ENCODE results near the gene PKM. TPM values are rescaled to one million over a fixed set of nuclear protein-coding genes. Genes with fewer than 3 reads are reported as not detected.

The PKM gene
- polyA plus RNA-seq, 1 donor (not counting 4 experiments of a cell fraction or from before 2014, with no cell fraction given) = 3,352 TPM

DNA sequence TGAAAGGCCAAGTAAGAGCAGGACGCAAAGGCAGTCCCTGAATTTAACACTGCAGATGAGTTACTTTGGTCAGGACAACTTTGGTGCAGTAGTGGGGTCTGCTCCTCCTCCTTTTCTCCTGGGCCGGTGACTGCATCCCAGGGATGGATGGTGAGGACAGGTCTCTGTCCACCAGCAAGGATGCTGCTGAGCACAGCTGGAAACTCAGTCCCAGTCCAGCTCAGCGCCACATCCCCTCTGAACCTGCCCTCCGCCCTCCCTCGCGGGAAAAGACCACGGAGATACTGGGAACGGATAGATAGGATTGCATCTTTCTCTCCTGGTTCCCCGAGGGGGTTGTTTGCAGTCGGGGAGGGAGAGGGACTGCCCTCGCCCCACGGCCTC, 47.2 kb downstream of the PKM start:
- dilution Hi-C loops (cut with MboI; ENCODE audit: extremely low pct_ligation_motif_present, low sequenced_read_pairs) = no loop called here
- DNase-seq (ENCODE audit: low read depth, low spot score) = no peak
- Histone ChIP-seq H3K4me3 (ENCODE audit: control insufficient read depth in 2 of 3, extremely low read depth in 1 of 3, insufficient read depth in 2 of 3, low read depth in 1 of 3, low read length in 3 of 3) (peak overlapping the region; percentile 20 to 62 (median 48)), H3K27ac (ENCODE audit: control insufficient read depth, insufficient read depth, low read length) (no peak overlapping the region), H3K9me1 (ENCODE audit: control insufficient read depth, extremely low read depth, insufficient read depth, low read length) (no peaks in the 10 kb centered on the region), H3K9me3 (ENCODE audit: control insufficient read depth, low read depth, low read length) (no peaks in the 10 kb centered on the region), H3K4me2 (ENCODE audit: control insufficient read depth, extremely low read depth, insufficient read depth, low read depth, low read length) (peak overlapping the region; percentile 75), H3K27me3 (ENCODE audit: control insufficient read depth, extremely low read depth, insufficient read depth, low read length) (no peaks in the 10 kb centered on the region), H2AFZ (ENCODE audit: control insufficient read depth, low read length) (peak overlapping the region; percentile 75), H3K4me1 (ENCODE audit: control insufficient read depth, extremely low read depth, insufficient read depth, low read length) (peaks cover 17% of the 10 kb centered on the region), H3K79me2 (ENCODE audit: control insufficient read depth, insufficient read depth, low read length) (no peaks in the 10 kb centered on the region), H3K9ac (ENCODE audit: control insufficient read depth, extremely low read depth, insufficient read depth, low read length) (peak overlapping the region; percentile 42), H3K36me3 (ENCODE audit: control insufficient read depth in 2 of 2, extremely low read depth in 1 of 2, insufficient read depth in 2 of 2, low read length in 2 of 2) (no peaks in the 10 kb centered on the region), H4K20me1 (ENCODE audit: control insufficient read depth, extremely low read depth, insufficient read depth, low read length) (no peaks in the 10 kb centered on the region)
- no peak for TF ChIP-seq CTCF (optimal IDR thresholded peaks at IDR 0.05 in 1 of 3, IDR thresholded peaks at IDR 0.05 in 1 of 3, conservative IDR thresholded peaks at IDR 0.05 in 1 of 3; ENCODE audit: extremely low read depth in 1 of 3, insufficient read depth in 2 of 3, low read length in 3 of 3)
- no peak for TF ChIP-seq EZH2 (IDR thresholded peaks at IDR 0.05; ENCODE audit: low read length)
- FAIRE-seq = no peak

- dilution Hi-C loops (cut with MboI; ENCODE audit: extremely low pct_ligation_motif_present, low sequenced_read_pairs) = no loop called here
Observed at GRCh38 chr15:72182673-72183072, 48.3 kb downstream of the PKM start.

More at GRCh38 chr15:72182673-72183072, 48.3 kb downstream of the PKM start:
- DNase-seq (ENCODE audit: low read depth, low spot score) (no peak), FAIRE-seq (no peak)
- H3K79me2 ChIP-seq (ENCODE audit: control insufficient read depth, insufficient read depth, low read length) = no peaks in the 10 kb centered on the region
- H3K4me2 ChIP-seq (ENCODE audit: control insufficient read depth, extremely low read depth, insufficient read depth, low read depth, low read length) = no peak overlapping the region
- TF ChIP-seq EZH2 (IDR thresholded peaks at IDR 0.05; ENCODE audit: low read length) (no peak), CTCF (optimal IDR thresholded peaks at IDR 0.05 in 1 of 3, IDR thresholded peaks at IDR 0.05 in 1 of 3, conservative IDR thresholded peaks at IDR 0.05 in 1 of 3; ENCODE audit: extremely low read depth in 1 of 3, insufficient read depth in 2 of 3, low read length in 3 of 3) (no peak)
- no peak overlapping the region for H3K27ac ChIP-seq (ENCODE audit: control insufficient read depth, insufficient read depth, low read length)
- H3K27me3 ChIP-seq (ENCODE audit: control insufficient read depth, extremely low read depth, insufficient read depth, low read length) = no peaks in the 10 kb centered on the region
- H3K9me1 ChIP-seq (ENCODE audit: control insufficient read depth, extremely low read depth, insufficient read depth, low read length) = no peaks in the 10 kb centered on the region
- no peaks in the 10 kb centered on the region for H4K20me1 ChIP-seq (ENCODE audit: control insufficient read depth, extremely low read depth, insufficient read depth, low read length)
- H3K4me3 ChIP-seq (ENCODE audit: control insufficient read depth in 2 of 3, extremely low read depth in 1 of 3, insufficient read depth in 2 of 3, low read depth in 1 of 3, low read length in 3 of 3) = no peak overlapping the region
- H2AFZ ChIP-seq (ENCODE audit: control insufficient read depth, low read length) = no peak overlapping the region
- peaks cover 17% of the 10 kb centered on the region for H3K4me1 ChIP-seq (ENCODE audit: control insufficient read depth, extremely low read depth, insufficient read depth, low read length)
- H3K36me3 ChIP-seq (ENCODE audit: control insufficient read depth in 2 of 2, extremely low read depth in 1 of 2, insufficient read depth in 2 of 2, low read length in 2 of 2) = no peaks in the 10 kb centered on the region
- H3K9ac ChIP-seq (ENCODE audit: control insufficient read depth, extremely low read depth, insufficient read depth, low read length) = no peak overlapping the region
- no peaks in the 10 kb centered on the region for H3K9me3 ChIP-seq (ENCODE audit: control insufficient read depth, low read depth, low read length)
